Fibroblast of the aortic adventitia (primary cell): ENCODE results near the gene MBD3L2. TPM values are rescaled to one million over a fixed set of nuclear protein-coding genes. Genes with fewer than 3 reads are reported as not detected.

Source experiments
- DNase-seq: peaks from one replicate; pipeline ENCODE4 v3.0.0-alpha.2; 2010; ENCODE audit warnings: low read depth
- H3K4me3 ChIP-seq: 2 replicates; pipeline ENCODE4 v1.5.1; 2011; ENCODE audit warnings: low read depth, mild to moderate bottlenecking, control low read depth, low read length, moderate library complexity
- CTCF ChIP-seq: IDR thresholded peaks from 2 replicates; pipeline ENCODE4 v1.5.1; 2011; ENCODE audit warnings: mild to moderate bottlenecking, low read length, control low read depth, inconsistent platforms; ENCODE audit not compliant: insufficient read depth
- total RNA-seq: library from RNA; depleted of rRNA; stranded (reverse); fragments of >200 nt; gene quantifications from 2 replicates; pipeline ENCODE4 v1.2.3, GENCODE V29; 2012; ENCODE audit warnings: low replicate concordance

The MBD3L2 gene
- total RNA-seq, 1 donor, result not detected

- no peak for DNase-seq
- TF ChIP-seq CTCF, result no peak
- H3K4me3 ChIP-seq, result peak overlapping the region; percentile 93
Measured at GRCh38 chr19:7069904-7070226, 20.7 kb downstream of the MBD3L2 start.

GRCh38 chr19:7072541-7072940 is 23.4 kb downstream of the MBD3L2 start:
- no peak overlapping the region for H3K4me3 ChIP-seq
- TF ChIP-seq CTCF, result no peak
- DNase-seq, result no peak

GRCh38 chr19:7074705-7075282 is 25.7 kb downstream of the MBD3L2 start:
- no peak for DNase-seq
- H3K4me3 ChIP-seq, result no peak overlapping the region
- TF ChIP-seq CTCF, result no peak

GRCh38 chr19:7076151-7076550 is 27.0 kb downstream of the MBD3L2 start:
- no peak for DNase-seq
- TF ChIP-seq CTCF, result no peak
- no peak overlapping the region for H3K4me3 ChIP-seq

- DNase-seq, result no peak
- no peak for TF ChIP-seq CTCF
- H3K4me3 ChIP-seq, result no peak overlapping the region
Measured at GRCh38 chr19:7078008-7078407, 28.9 kb downstream of the MBD3L2 start.

GRCh38 chr19:7083076-7083956 is 34.2 kb downstream of the MBD3L2 start:
- no peak for TF ChIP-seq CTCF
- no peak overlapping the region for H3K4me3 ChIP-seq
- peak; percentile 35 for DNase-seq
